Measurements from ENCODE around the gene DOCK2. TPM values are rescaled to one million over a fixed set of nuclear protein-coding genes. Genes with fewer than 3 reads are reported as not detected.

DOCK2 gene
- total and polyA plus RNA-seq, 9 of the 15 experiments (the other 6 are each of a cell fraction or from before 2014, with no cell fraction given), result 4.5 to 42.6 (median 20.5) TPM

DNA sequence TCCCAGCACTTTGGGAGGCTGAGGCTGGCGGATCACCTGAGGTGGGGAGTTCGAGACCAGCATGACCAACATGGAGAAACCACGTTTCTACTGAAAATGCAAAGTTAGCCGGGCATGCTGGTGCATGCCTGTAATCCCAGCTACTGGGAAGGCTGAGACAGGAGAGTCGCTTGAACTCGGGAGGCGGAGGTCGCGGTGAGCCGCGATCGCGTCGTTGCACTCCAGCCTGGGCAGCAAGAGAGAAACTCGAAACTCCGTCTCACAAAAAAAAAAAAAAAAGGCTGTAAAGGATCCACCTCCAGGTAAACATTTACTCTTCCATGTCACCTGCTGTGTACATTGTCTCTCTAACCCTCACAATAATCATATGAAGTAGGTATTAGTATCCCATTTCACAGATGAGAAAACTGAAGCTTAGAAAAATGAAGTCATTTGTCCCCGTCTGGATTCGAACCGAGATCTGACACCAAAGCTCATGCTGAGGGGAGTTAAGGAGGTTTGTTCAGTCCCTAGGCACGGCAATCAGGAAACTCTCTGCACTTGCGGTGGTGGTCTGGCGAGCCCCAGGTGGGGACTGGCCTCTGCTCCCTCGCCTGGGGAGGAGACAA, 494 bp upstream of the DOCK2 start:
- peak; percentile 69 for FAIRE-seq
- Histone ChIP-seq H3K9ac (ENCODE audit: insufficient read depth in 1 of 2, low read depth in 2 of 2, low read length in 2 of 2) (peak overlapping the region; percentile 36 to 85; a peak in 3 of 4 replicates), H4K20me1 (replicated peaks; ENCODE audit: control insufficient read depth, insufficient read depth, low read length) (no peaks in the 10 kb centered on the region), H3K27ac (ENCODE audit: extremely low read depth, low read depth, low read length) (peak overlapping the region; percentile 45; the same call in 2 of the 3 replicates), H3K9me1 (ENCODE audit: control insufficient read depth, insufficient read depth, low read length) (no peaks in the 10 kb centered on the region), H3K79me2 (ENCODE audit: control insufficient read depth, insufficient read depth, low read length) (no peaks in the 10 kb centered on the region; the same call in 2 of the 3 replicates), H3K4me3 (peak overlapping the region; percentile 48), H3K27me3 (ENCODE audit: control insufficient read depth in 2 of 2, insufficient read depth in 2 of 2, low read length in 2 of 2) (no peaks in the 10 kb centered on the region), H3K4me2 (ENCODE audit: insufficient read depth, low read length) (peak overlapping the region; percentile 80), H2AFZ (ENCODE audit: low read depth, low read length) (peak overlapping the region; percentile 80), H3K4me1 (replicated peaks in 1 of 2; ENCODE audit: control insufficient read depth in 2 of 2, insufficient read depth in 2 of 2, low read length in 2 of 2) (peaks cover 0 to 16% of the 10 kb centered on the region in 2 experiments; a peak in 3 of 5 replicates), H3K9me3 (replicated peaks; ENCODE audit: control insufficient read depth, insufficient read depth, low read depth, low read length) (peaks cover 6% of the 10 kb centered on the region; the same call in 1 of the 2 replicates), H3K36me3 (ENCODE audit: control insufficient read depth, insufficient read depth, low read length) (no peaks in the 10 kb centered on the region; the same call in 2 of the 3 replicates)
- WGBS (ENCODE audit: insufficient coverage, low coverage, missing lambda C conversion rate), result 56% methylated on average over 16 of the region's 23 CpGs
- no peak; the same call in 2 of the 3 replicates for ATAC-seq
- intact Hi-C loops (cut with micrococcal nuclease) (no loop called here), in situ Hi-C loops (cut with MboI) (no loop called here)
- no peak for DNase-seq (ENCODE audit: extremely low read depth in 1 of 4, low spot score in 3 of 4)
- CTCF ChIA-PET (ENCODE audit: low intra/inter-chr PET ratio), result no interaction called here
- POLR2A ChIA-PET, result no interaction called here
- no TSS peak for BruUV-seq (replicated peaks)
- TF ChIP-seq, protein P1, sequence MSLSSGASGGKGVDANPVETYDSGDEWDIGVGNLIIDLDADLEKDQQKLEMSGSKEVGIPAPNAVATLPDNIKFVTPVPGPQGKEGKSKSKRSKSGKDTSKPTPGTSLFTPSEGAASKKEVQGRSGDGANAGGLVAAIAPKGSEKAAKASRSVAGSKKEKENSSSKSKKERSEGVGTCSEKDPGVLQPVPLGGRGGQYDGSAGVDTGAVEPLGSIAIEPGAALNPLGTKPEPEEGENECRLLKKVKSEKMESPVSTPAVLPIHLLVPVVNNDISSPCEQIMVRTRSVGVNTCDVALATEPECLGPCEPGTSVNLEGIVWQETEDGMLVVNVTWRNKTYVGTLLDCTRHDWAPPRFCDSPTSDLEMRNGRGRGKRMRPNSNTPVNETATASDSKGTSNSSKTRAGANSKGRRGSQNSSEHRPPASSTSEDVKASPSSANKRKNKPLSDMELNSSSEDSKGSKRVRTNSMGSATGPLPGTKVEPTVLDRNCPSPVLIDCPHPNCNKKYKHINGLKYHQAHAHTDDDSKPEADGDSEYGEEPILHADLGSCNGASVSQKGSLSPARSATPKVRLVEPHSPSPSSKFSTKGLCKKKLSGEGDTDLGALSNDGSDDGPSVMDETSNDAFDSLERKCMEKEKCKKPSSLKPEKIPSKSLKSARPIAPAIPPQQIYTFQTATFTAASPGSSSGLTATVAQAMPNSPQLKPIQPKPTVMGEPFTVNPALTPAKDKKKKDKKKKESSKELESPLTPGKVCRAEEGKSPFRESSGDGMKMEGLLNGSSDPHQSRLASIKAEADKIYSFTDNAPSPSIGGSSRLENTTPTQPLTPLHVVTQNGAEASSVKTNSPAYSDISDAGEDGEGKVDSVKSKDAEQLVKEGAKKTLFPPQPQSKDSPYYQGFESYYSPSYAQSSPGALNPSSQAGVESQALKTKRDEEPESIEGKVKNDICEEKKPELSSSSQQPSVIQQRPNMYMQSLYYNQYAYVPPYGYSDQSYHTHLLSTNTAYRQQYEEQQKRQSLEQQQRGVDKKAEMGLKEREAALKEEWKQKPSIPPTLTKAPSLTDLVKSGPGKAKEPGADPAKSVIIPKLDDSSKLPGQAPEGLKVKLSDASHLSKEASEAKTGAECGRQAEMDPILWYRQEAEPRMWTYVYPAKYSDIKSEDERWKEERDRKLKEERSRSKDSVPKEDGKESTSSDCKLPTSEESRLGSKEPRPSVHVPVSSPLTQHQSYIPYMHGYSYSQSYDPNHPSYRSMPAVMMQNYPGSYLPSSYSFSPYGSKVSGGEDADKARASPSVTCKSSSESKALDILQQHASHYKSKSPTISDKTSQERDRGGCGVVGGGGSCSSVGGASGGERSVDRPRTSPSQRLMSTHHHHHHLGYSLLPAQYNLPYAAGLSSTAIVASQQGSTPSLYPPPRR (CRISPR knock-in tag; IDR thresholded peaks at IDR 0.05; ENCODE audit: borderline replicate concordance), result peak; percentile 24; the same call in 1 of the 2 replicates
- TF ChIP-seq POLR2B (IDR thresholded peaks at IDR 0.05; ENCODE audit: low read depth, partially characterized antibody) (no peak), BCOR (IDR thresholded peaks at IDR 0.05) (peak; percentile 64; the same call in 1 of the 2 replicates), SAP30 (IDR thresholded peaks at IDR 0.05; ENCODE audit: borderline replicate concordance, insufficient read depth, low read depth, low read length, poor library complexity, severe bottlenecking) (no peak), ZNF121 (CRISPR knock-in tag; conservative IDR thresholded peaks at IDR 0.05) (no peak), NCOA1 (IDR thresholded peaks at IDR 0.05; ENCODE audit: low read depth) (no peak), ZNF583 (CRISPR knock-in tag; IDR thresholded peaks at IDR 0.05) (no peak)
- TF ChIP-seq, protein P2, sequence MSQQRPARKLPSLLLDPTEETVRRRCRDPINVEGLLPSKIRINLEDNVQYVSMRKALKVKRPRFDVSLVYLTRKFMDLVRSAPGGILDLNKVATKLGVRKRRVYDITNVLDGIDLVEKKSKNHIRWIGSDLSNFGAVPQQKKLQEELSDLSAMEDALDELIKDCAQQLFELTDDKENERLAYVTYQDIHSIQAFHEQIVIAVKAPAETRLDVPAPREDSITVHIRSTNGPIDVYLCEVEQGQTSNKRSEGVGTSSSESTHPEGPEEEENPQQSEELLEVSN (IDR thresholded peaks at IDR 0.05; ENCODE audit: borderline replicate concordance in 1 of 2, extremely low read depth in 1 of 2, insufficient read depth in 1 of 2, insufficient read length in 1 of 2, low read depth in 1 of 2, low read length in 1 of 2, poor library complexity in 1 of 2, severe bottlenecking in 1 of 2), result no peak
- TF ChIP-seq, protein P3, sequence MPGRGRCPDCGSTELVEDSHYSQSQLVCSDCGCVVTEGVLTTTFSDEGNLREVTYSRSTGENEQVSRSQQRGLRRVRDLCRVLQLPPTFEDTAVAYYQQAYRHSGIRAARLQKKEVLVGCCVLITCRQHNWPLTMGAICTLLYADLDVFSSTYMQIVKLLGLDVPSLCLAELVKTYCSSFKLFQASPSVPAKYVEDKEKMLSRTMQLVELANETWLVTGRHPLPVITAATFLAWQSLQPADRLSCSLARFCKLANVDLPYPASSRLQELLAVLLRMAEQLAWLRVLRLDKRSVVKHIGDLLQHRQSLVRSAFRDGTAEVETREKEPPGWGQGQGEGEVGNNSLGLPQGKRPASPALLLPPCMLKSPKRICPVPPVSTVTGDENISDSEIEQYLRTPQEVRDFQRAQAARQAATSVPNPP (IDR thresholded peaks at IDR 0.05; ENCODE audit: borderline replicate concordance, insufficient read depth, insufficient read length), result no peak
- TF ChIP-seq, protein P4, sequence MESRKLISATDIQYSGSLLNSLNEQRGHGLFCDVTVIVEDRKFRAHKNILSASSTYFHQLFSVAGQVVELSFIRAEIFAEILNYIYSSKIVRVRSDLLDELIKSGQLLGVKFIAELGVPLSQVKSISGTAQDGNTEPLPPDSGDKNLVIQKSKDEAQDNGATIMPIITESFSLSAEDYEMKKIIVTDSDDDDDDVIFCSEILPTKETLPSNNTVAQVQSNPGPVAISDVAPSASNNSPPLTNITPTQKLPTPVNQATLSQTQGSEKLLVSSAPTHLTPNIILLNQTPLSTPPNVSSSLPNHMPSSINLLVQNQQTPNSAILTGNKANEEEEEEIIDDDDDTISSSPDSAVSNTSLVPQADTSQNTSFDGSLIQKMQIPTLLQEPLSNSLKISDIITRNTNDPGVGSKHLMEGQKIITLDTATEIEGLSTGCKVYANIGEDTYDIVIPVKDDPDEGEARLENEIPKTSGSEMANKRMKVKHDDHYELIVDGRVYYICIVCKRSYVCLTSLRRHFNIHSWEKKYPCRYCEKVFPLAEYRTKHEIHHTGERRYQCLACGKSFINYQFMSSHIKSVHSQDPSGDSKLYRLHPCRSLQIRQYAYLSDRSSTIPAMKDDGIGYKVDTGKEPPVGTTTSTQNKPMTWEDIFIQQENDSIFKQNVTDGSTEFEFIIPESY (CRISPR knock-in tag; IDR thresholded peaks at IDR 0.05), result peak; percentile 56; the same call in 1 of the 2 replicates

Data from K562 (cell line).